ENCODE results near the gene RAD51B. TPM values are rescaled to one million over a fixed set of nuclear protein-coding genes. Genes with fewer than 3 reads are reported as not detected.

RAD51B gene
- total RNA-seq, 1 experiment from 2014 or later: 10.8 TPM

GRCh38 chr14:68336165-68336564 is 516.6 kb downstream of the RAD51B start:
- no peak for DNase-seq
- no peaks in the 10 kb centered on the region for H3K9me2 ChIP-seq (replicated peaks; ENCODE audit: low read length)
- CTCF ChIA-PET: no interaction called here
- no peak for ATAC-seq
- H3K4me1 ChIP-seq (ENCODE audit: insufficient read depth, low read length): no peaks in the 10 kb centered on the region
- BruUV-seq (replicated peaks): no TSS peak
- H3K9ac ChIP-seq (ENCODE audit: low read length): no peak overlapping the region
- no peak overlapping the region for H3K4me2 ChIP-seq (ENCODE audit: low read length)
- no peaks in the 10 kb centered on the region for H3F3A ChIP-seq (ENCODE audit: low read length, unreplicated experiment)
- no peak overlapping the region for H2AFZ ChIP-seq (ENCODE audit: low read length)
- no peaks in the 10 kb centered on the region for H3K36me3 ChIP-seq (ENCODE audit: low read depth, low read length)
- H3K9me3 ChIP-seq (ENCODE audit: low read length): no peaks in the 10 kb centered on the region
- no peaks in the 10 kb centered on the region for H4K20me1 ChIP-seq (ENCODE audit: low read length)
- intact Hi-C loops (cut with micrococcal nuclease): no loop called here
- H3K27ac ChIP-seq (ENCODE audit: low read length): no peak overlapping the region
- H3K4me3 ChIP-seq (ENCODE audit: low read length): no peak overlapping the region
- H3K27me3 ChIP-seq (ENCODE audit: low read length): no peaks in the 10 kb centered on the region
- POLR2A ChIA-PET (ENCODE audit: unreplicated experiment): no interaction called here
- no peaks in the 10 kb centered on the region for H3K79me2 ChIP-seq (ENCODE audit: low read length)
- no peak for TF ChIP-seq EZH2phosphoT487 (IDR thresholded peaks at IDR 0.05; ENCODE audit: borderline replicate concordance, low read length)

DNA sequence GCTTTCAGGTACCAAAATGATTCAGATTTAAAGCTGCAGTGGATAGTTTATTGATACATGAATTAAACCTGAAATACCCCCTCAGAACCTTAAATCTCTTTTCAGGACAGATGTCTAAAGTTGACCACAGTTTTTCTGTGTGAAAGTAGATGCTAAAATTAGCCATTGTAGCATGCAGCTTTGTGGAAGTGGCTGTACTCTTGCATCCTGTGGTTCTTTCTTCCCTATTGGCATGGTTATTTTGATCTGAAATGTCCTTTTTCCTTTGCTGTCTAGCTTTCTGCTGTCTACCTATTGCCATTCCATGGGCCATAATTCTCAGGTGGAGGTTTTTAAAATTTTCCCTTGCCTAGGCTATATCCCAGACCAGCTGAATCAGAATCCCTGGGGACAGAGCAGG is 517.7 kb downstream of the RAD51B start:
- ChIA-PET POLR2A (ENCODE audit: unreplicated experiment) (no interaction called here), CTCF (no interaction called here)
- H3K4me3 ChIP-seq (ENCODE audit: low read length): no peak overlapping the region
- DNase-seq: no peak
- H2AFZ ChIP-seq (ENCODE audit: low read length): no peak overlapping the region
- no peaks in the 10 kb centered on the region for H3K4me1 ChIP-seq (ENCODE audit: insufficient read depth, low read length)
- no peak overlapping the region for H3K9ac ChIP-seq (ENCODE audit: low read length)
- ATAC-seq: no peak
- H3F3A ChIP-seq (ENCODE audit: low read length, unreplicated experiment): no peaks in the 10 kb centered on the region
- H3K4me2 ChIP-seq (ENCODE audit: low read length): no peak overlapping the region
- intact Hi-C loops (cut with micrococcal nuclease): no loop called here
- no peaks in the 10 kb centered on the region for H3K9me2 ChIP-seq (replicated peaks; ENCODE audit: low read length)
- no peaks in the 10 kb centered on the region for H3K27me3 ChIP-seq (ENCODE audit: low read length)
- H3K27ac ChIP-seq (ENCODE audit: low read length): no peak overlapping the region
- no peaks in the 10 kb centered on the region for H3K36me3 ChIP-seq (ENCODE audit: low read depth, low read length)
- no peak for TF ChIP-seq EZH2 (IDR thresholded peaks at IDR 0.05; ENCODE audit: low read length, unreplicated experiment)
- H3K9me3 ChIP-seq (ENCODE audit: low read length): no peaks in the 10 kb centered on the region
- no TSS peak for BruUV-seq (replicated peaks)
- no peaks in the 10 kb centered on the region for H4K20me1 ChIP-seq (ENCODE audit: low read length)
- no peaks in the 10 kb centered on the region for H3K79me2 ChIP-seq (ENCODE audit: low read length)

- TF ChIP-seq EZH2 (IDR thresholded peaks at IDR 0.05; ENCODE audit: low read length, unreplicated experiment): no peak
- no peak for TF ChIP-seq EZH2phosphoT487 (IDR thresholded peaks at IDR 0.05; ENCODE audit: borderline replicate concordance, low read length)
- TF ChIP-seq, protein P1, sequence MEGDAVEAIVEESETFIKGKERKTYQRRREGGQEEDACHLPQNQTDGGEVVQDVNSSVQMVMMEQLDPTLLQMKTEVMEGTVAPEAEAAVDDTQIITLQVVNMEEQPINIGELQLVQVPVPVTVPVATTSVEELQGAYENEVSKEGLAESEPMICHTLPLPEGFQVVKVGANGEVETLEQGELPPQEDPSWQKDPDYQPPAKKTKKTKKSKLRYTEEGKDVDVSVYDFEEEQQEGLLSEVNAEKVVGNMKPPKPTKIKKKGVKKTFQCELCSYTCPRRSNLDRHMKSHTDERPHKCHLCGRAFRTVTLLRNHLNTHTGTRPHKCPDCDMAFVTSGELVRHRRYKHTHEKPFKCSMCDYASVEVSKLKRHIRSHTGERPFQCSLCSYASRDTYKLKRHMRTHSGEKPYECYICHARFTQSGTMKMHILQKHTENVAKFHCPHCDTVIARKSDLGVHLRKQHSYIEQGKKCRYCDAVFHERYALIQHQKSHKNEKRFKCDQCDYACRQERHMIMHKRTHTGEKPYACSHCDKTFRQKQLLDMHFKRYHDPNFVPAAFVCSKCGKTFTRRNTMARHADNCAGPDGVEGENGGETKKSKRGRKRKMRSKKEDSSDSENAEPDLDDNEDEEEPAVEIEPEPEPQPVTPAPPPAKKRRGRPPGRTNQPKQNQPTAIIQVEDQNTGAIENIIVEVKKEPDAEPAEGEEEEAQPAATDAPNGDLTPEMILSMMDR (conservative IDR thresholded peaks at IDR 0.05; ENCODE audit: low read depth, low read length): no peak
- Histone ChIP-seq H3K4me1 (ENCODE audit: insufficient read depth, low read length) (no peaks in the 10 kb centered on the region), H3K9me3 (ENCODE audit: low read length) (no peaks in the 10 kb centered on the region), H3K27me3 (ENCODE audit: low read length) (no peaks in the 10 kb centered on the region), H2AFZ (ENCODE audit: low read length) (no peak overlapping the region), H3K9ac (ENCODE audit: low read length) (no peak overlapping the region), H3F3A (ENCODE audit: low read length, unreplicated experiment) (no peaks in the 10 kb centered on the region), H3K4me3 (ENCODE audit: low read length) (no peak overlapping the region), H3K9me2 (replicated peaks; ENCODE audit: low read length) (no peaks in the 10 kb centered on the region), H4K20me1 (ENCODE audit: low read length) (no peaks in the 10 kb centered on the region), H3K27ac (ENCODE audit: low read length) (no peak overlapping the region), H3K4me2 (ENCODE audit: low read length) (no peak overlapping the region), H3K79me2 (ENCODE audit: low read length) (no peaks in the 10 kb centered on the region), H3K36me3 (ENCODE audit: low read depth, low read length) (no peaks in the 10 kb centered on the region)
- POLR2A ChIA-PET (ENCODE audit: unreplicated experiment): no interaction called here
- DNase-seq (no peak), ATAC-seq (no peak)
- BruUV-seq (replicated peaks): no TSS peak
- CTCF ChIA-PET: no interaction called here
- intact Hi-C loops (cut with micrococcal nuclease): no loop called here
Measured at GRCh38 chr14:68340262-68340661, 520.7 kb downstream of the RAD51B start.

Measured in PC-3 (cell line).